HG03159 (cell line): ENCODE measurements around the gene CCDC27.

ENCODE experiments used
- ATAC-seq: cut with Tn5 transposase; IDR thresholded peaks from one replicate; pipeline ENCODE4 v1.9.1; 2021; ENCODE audit warnings: mild to moderate bottlenecking, moderate library complexity; ENCODE audit not compliant: unreplicated experiment

CCDC27 gene

DNA sequence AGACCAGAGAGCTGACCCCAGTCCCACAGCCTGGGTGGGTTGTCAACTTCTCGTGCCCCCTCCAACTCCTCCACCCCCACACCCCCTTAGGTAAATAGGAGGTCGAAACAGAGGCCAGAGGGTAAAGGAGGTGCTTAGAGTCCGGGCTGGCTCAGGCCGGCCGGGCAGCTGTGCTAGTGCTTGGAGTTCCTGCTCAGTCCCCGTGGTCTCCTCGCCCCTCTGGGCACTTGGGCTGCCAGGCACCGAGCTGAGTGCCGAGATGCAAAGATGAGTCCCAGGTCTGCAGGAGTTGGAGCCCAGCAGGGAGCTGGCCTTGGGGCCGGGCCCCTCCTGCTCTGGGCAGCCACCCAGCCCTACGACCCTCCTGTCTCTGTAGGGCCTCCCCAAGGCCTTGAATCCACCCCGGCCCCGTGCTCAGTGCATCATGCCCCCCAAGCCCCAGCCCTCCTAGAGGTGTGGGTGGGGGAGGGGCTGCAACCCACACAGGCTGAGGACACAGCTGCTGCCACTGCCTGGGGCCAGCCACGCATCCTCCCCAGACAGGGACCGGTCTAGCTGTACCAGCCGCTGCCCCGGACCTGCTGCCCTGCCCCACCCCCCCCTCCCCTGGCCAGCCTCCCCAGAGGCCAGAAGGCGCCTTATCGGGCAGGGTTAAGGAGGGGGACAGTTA, 22.2 kb downstream of the CCDC27 start:
- ATAC-seq, result no peak

DNA sequence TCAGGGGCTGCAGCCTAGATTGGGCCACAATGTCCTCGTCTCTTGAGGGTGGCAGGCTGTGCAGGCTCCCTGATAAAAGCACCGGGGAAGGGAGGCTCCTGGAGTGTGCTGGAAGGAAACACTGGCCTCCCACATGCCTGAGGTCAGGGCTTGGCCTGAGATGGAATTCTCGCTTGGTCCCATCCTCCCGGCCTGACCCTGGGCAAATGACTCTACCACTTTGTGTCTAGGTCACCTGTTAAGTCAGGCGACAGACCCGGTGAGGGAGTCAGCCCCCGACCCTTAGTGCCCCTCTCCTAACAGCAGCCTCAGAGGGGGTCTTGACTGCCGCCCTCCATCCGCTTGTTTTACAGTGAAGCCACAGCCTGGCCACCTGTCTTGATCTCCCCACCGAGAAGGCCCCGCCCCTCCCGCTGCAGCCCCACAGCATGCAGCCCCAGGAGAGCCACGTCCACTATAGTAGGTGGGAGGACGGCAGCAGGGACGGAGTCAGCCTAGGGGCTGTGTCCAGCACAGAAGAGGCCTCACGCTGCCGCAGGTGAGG, 22.8 kb downstream of the CCDC27 start:
- no peak for ATAC-seq

- no peak for ATAC-seq
These were observed 23.4 kb downstream of the CCDC27 start for GRCh38 chr1:3775490-3776230.

- ATAC-seq, result no peak
These were observed 24.1 kb downstream of the CCDC27 start for GRCh38 chr1:3776231-3776961.

DNA sequence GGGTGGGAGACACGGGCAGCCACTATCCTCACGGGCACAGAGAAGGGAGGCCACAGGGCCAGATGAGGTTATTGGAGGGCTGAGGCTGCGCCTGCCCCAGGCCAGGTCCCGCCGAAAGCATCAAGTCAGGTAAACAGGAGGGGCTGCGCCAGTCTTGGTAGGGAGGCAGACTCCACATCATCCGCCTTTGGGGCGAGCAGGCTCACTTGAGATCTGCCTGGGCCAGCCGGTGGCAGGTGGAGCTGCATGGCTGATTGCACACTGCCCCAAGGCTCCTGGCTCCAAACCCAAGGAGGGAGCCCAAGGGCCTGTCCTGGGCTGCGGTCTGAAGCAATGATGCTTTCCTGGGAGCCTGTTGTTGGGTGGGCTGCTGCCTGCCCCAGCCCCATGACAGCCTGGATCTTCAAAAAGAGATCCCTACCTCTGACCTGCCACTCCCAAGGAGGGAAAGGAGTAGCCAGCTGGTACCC, 24.9 kb downstream of the CCDC27 start:
- ATAC-seq, result no peak

DNA sequence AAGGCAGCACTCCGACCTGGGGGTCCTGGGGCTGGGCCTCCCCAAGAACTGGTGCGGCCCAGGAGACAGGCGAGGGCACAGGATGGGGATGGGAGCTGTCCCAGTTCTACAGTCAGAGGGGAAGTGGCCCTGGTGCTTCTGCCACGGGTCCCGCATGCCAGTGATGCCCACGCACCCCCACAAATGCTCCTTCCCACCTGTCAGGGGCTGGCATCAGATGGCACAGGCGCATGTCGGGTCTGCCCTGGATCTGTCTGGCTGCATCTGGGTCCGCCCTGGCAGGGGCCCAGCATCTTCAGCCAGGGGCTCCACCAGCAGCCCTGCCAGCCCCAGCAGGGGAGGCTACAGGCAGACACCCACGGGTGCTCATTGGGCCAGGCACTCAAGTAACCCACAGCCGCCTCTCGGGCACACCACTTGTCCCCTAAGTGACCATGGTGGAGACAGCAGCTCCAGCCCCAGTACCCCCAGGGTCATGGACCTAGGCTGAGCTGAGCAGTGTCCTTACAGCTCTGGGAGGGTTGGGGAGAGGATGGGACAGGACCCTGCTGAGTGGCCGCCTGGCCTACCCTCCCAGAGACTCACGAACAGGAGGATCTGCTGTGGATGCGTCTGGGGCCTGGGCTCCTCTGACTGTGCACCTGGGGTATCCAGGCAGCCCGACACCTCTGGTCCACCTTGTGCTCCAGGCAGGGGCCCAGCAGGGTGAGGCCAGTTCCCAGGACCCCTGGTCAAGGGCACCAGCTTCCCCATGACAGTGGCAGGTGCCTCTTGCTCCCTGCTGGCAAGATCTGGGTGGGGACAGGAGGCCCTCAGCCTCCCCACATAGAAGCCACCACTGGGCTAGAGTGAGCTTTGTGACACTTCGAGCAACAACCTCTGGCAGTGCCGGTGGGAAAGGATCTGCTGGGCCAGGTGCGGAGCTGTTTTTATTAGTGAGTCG, 25.7 kb downstream of the CCDC27 start:
- no peak for ATAC-seq

- ATAC-seq, result no peak
These were observed 26.5 kb downstream of the CCDC27 start for GRCh38 chr1:3778590-3779264.

DNA sequence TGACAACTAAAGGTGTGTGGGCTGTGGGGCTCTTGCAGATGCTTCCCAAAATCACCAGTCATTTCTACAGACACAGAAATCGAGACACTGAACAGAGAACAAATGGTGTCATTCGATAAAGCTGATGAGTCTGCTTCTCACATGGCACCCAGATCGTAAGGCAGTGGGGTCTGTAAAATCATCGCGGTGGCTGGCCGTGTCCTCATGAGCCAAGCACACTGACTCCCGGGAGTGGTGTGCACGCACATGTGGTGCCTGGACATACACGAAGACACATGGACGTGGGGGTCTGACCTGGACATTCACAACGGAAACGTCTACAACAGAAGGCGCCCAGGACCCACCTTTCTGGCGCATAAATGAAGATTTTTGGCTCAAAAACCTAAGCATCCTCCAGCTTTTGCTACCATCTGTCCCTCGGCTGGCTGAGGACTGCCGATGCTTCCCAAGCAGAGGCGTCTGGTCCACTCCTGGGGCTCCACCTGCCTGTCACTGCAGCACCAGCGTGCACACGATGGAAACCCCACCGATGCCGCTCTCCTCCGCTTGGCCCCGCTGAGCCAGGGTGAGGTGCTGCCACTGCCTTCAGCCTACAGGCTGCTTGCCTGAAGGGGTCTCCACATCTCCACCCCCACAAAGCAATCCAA, 27.1 kb downstream of the CCDC27 start:
- no peak for ATAC-seq

DNA sequence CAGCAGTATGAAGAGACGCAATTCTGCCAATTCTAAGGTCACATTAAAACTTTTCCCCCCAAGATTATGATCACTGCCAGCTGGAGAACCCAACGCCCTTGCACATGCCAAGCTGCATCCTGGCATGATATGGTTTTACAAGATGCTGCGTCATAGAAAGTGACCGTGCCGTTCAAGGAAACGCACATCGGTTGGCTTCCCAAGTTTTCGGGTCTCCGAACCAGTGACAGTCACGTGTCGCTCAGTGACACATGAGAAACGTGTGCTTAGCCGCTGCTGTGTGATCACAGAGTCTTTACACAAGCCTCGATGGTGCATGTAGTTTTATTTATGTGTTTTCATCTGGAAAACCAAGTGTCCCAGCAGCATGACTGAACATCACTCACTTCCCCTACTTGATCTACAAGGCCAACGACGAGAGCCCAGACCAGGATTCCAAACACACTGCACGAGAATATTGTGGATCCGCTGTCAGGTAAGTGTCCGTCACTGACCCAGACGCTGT, 27.7 kb downstream of the CCDC27 start:
- ATAC-seq, result no peak

GRCh38 chr1:3780901-3781300, 28.7 kb downstream of the CCDC27 start:
- ATAC-seq, result no peak

- ATAC-seq, result no peak
These were observed 31.6 kb downstream of the CCDC27 start for GRCh38 chr1:3783651-3784474.

DNA sequence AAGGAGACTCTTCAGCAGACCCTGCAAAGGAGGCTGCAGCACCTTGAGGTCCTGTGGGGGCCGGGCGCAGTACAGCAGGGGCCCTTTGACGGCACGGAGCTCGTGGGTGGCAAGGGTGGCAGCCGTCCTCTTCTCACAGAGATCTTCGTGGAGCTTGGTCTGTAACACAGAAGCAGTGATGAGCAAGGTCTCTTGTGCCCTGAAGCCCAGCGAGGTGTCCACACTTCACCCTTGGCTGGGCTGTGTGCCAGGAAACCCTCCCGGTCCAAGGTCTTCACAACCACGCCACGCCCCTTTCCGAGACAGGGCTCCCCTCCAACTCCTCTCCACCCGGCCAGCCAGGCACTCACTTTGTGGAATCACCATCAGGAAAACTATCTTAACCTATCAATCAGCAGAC, 32.8 kb downstream of the CCDC27 start:
- ATAC-seq, result no peak

GRCh38 chr1:3785456-3786157, 33.4 kb downstream of the CCDC27 start:
- ATAC-seq, result no peak

DNA sequence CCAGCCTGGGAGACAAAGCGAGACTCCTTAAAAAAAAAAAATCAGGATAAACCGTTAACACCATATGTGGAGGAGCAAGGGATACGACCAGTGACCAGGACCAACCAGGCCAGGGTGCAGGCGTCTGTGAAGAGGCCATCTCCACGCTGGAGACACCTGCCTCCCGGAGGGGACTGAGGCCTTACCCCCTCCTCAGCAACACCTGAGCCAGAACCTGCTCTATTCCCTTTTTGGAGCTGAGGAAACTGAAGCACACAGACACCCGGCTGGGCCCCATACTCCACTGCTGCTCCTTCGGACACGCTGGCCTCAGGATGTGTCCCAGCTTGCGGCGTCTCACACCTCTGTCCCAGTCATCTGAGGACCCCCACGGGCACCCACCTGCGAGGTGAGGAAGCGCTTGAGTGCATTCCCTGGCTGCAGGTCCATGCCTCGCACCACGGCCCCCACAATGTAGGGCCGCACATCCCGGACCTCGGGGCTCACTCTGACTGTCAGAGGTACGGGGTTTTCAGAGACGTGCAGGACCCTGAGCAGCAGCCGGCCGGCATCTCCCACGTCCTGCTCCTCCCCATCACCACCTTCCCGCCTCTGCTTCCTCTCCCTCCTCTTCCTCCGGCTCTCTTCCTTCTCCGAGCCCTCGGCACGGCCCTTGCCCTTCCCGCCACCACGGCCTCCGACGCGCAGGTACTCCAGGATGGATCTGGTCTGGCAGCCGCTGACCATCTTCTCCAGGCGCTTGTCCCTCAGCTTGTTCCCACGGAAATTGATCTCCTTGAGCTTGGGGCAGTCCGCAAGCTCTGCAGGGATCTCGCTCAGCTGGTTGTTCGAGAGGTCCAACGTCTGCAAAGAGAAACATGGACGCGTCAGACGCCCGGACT, 34.5 kb downstream of the CCDC27 start:
- no peak for ATAC-seq

DNA sequence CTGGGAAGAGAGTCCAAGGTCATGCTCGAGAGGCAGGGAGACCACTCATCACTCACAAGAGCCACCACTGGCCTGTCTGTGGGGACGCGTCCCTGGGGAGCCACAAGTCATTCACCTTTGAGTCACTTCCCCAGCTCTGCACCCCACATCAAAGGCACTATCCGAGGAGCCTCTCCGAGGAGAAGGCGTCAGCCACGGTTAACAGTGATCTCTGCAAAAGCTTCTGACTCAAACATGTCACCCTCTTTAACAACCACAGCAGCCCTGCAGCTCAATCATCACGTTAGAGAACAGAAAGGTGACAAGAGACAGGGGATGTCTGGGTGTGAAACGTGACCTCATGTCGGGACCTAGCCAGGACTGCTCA, 35.1 kb downstream of the CCDC27 start:
- no peak for ATAC-seq

DNA sequence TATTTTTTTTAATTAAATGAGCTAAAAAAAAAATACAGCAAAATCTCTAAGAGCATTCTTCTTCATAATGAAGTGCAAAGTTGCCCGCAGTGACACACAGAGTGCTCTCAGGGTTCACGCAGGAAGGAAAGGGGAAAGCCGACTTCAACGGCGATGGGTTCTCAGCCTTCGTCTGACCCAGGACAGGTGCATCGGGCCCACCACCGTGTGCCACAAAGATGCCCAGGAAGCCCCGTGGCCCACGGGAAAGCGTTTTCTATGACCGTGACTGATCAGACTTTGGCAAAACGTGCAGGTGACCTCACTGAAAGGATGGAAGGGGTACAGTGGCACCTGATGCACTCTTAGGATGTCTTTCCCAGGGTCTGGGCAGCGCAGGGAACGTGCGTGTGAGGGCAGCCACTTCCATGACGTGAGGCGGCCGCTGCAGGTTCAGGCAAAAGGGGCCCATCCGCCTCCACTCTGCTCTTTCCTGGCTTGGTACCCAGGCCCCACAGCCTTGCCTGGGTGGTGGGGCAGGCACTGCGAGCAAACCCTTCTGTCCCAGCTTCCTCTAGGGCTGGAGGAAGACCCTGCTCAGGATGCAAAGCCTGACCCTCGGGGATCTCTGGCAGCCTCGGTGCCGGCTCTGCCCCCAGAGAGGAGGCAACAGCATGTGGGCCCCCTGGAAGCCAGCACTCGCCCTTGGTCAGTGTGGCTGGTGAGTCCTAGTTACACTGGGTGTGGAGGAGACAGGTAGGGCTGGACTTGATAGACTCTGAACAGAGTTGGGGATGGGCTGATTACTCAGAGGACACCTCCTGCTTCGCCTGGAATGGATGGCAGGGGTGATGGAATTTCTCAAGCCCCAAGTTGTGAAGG, 35.7 kb downstream of the CCDC27 start:
- no peak for ATAC-seq
